Neural progenitor cell (in vitro differentiated cells): ENCODE measurements around the gene MPC2. TPM values are rescaled to one million over a fixed set of nuclear protein-coding genes. Genes with fewer than 3 reads are reported as not detected.
A peak's percentile ranks its signal among the peaks of the same experiment; 100 is the strongest.

Source experiments
- DNase-seq: peaks from one replicate; pipeline ENCODE4 v3.0.0-alpha.2; 2016; ENCODE audit warnings: low spot score
- H2AFZ ChIP-seq: fragments of 200-600 bp; sonication (generic); replicated peaks from 2 replicates; pipeline ENCODE4 v1.6.1; 2016; ENCODE audit warnings: antibody characterized with exemption
- H3F3A ChIP-seq: fragments of 200-600 bp; sonication (generic); 2 replicates; pipeline ENCODE4 v1.6.1; 2016; ENCODE audit warnings: antibody characterized with exemption, low read depth
- H3K27ac ChIP-seq: fragments of 200-600 bp; sonication (generic); 2 replicates; pipeline ENCODE4 v1.5.1; 2016; ENCODE audit warnings: mild to moderate bottlenecking
- H3K27me3 ChIP-seq: fragments of 200-600 bp; sonication (generic); 2 replicates; pipeline ENCODE4 v1.6.1; 2016; ENCODE audit warnings: mild to moderate bottlenecking, moderate library complexity
- H3K36me3 ChIP-seq: fragments of 200-600 bp; sonication (generic); 2 replicates; pipeline ENCODE4 v1.5.1; 2016
- H3K4me1 ChIP-seq: fragments of 200-600 bp; sonication (generic); 2 replicates; pipeline ENCODE4 v1.6.1; 2016; ENCODE audit warnings: mixed run types
- H3K4me2 ChIP-seq: fragments of 200-600 bp; sonication (generic); 2 replicates; pipeline ENCODE4 v1.6.1; 2016
- H3K4me3 ChIP-seq: fragments of 200-600 bp; sonication (generic); 2 replicates; pipeline ENCODE4 v1.5.1; 2016
- H3K79me2 ChIP-seq: fragments of 200-600 bp; sonication (generic); 2 replicates; pipeline ENCODE4 v1.6.1; 2016; ENCODE audit warnings: low read depth
- H3K9ac ChIP-seq: fragments of 200-600 bp; sonication (generic); 2 replicates; pipeline ENCODE4 v1.6.1; 2016
- H3K9me3 ChIP-seq: fragments of 200-600 bp; sonication (generic); 2 replicates; pipeline ENCODE4 v1.5.1; 2016; ENCODE audit warnings: low read depth
- H4K20me1 ChIP-seq: fragments of 200-600 bp; sonication (generic); 2 replicates; pipeline ENCODE4 v1.6.1; 2016; ENCODE audit warnings: low read depth
- H3K27ac Mint-ChIP-seq: 3 replicates; pipeline ENCODE4 v1.8.0; 2021; ENCODE audit warnings: mixed read lengths
- H3K27me3 Mint-ChIP-seq: 2 replicates; pipeline ENCODE4 v1.8.0; 2022; ENCODE audit warnings: low read depth, mild to moderate bottlenecking, inconsistent platforms, moderate library complexity, mixed read lengths; ENCODE audit not compliant: insufficient read depth
- H3K36me3 Mint-ChIP-seq: 3 replicates; pipeline ENCODE4 v1.8.0; 2021; ENCODE audit warnings: mixed read lengths
- H3K4me1 Mint-ChIP-seq: 3 replicates; pipeline ENCODE4 v1.8.0; 2021; ENCODE audit warnings: mixed read lengths
- H3K4me3 Mint-ChIP-seq: 3 replicates; pipeline ENCODE4 v1.8.0; 2021; ENCODE audit warnings: mild to moderate bottlenecking, moderate library complexity, mixed read lengths
- H3K9me3 Mint-ChIP-seq: 3 replicates; pipeline ENCODE4 v1.8.0; 2020; ENCODE audit warnings: mixed read lengths
- CTCF ChIP-seq: fragments of 200-600 bp; sonication (generic); IDR thresholded peaks from 2 replicates; pipeline ENCODE4 v1.5.1; 2017; ENCODE audit warnings: antibody characterized with exemption, mild to moderate bottlenecking
- EZH2 ChIP-seq: fragments of 200-600 bp; sonication (generic); IDR thresholded peaks from 2 replicates; pipeline ENCODE4 v1.6.1; 2017; ENCODE audit warnings: antibody characterized with exemption, mild to moderate bottlenecking, moderate library complexity
- EZH2phosphoT487 ChIP-seq: fragments of 200-600 bp; sonication (generic); IDR thresholded peaks from 2 replicates; pipeline ENCODE4 v1.6.1; 2017; ENCODE audit warnings: antibody characterized with exemption
- total RNA-seq: library from RNA; depleted of rRNA; stranded (reverse); fragments of >200 nt; gene quantifications from 2 replicates; pipeline ENCODE4 v1.2.3, GENCODE V29; 2015; ENCODE audit warnings: low replicate concordance

Gene MPC2
- total RNA-seq, 1 donor from 2014 or later: 56.8 TPM

- Histone ChIP-seq H2AFZ (no peak overlapping the region), H3K36me3 (no peaks in the 10 kb centered on the region), H3K79me2 (no peaks in the 10 kb centered on the region), H3K4me3 (no peak overlapping the region), H3K4me2 (peak overlapping the region; percentile 43), H3K9ac (no peak overlapping the region), H3F3A (peaks cover 17% of the 10 kb centered on the region), H3K4me1 (peaks cover 16% of the 10 kb centered on the region), H4K20me1 (no peaks in the 10 kb centered on the region), H3K27me3 (no peaks in the 10 kb centered on the region), H3K27ac (peak overlapping the region; percentile 36), H3K9me3 (peaks cover 10% of the 10 kb centered on the region)
- Mint-ChIP-seq H3K27ac (peak overlapping the region; percentile 71), H3K9me3 (peaks cover 7% of the 10 kb centered on the region), H3K36me3 (peaks cover 2% of the 10 kb centered on the region), H3K4me3 (no peak overlapping the region), H3K27me3 (no peaks in the 10 kb centered on the region), H3K4me1 (peaks cover 18% of the 10 kb centered on the region)
- peak; percentile 71 for DNase-seq
- no peak for TF ChIP-seq EZH2phosphoT487
- TF ChIP-seq EZH2: no peak
- no peak for TF ChIP-seq CTCF
Measured at GRCh38 chr1:167905182-167905581, 31.7 kb downstream of the MPC2 start.

- Histone ChIP-seq H3K27ac (no peak overlapping the region), H3K9ac (no peak overlapping the region), H4K20me1 (no peaks in the 10 kb centered on the region), H3K27me3 (no peaks in the 10 kb centered on the region), H3F3A (peaks cover 17% of the 10 kb centered on the region), H3K9me3 (peaks cover 7% of the 10 kb centered on the region), H3K36me3 (no peaks in the 10 kb centered on the region), H3K4me2 (peak overlapping the region; percentile 43), H3K4me1 (peaks cover 16% of the 10 kb centered on the region), H2AFZ (peak overlapping the region; percentile 26), H3K4me3 (no peak overlapping the region), H3K79me2 (no peaks in the 10 kb centered on the region)
- no peak for DNase-seq
- Mint-ChIP-seq H3K9me3 (peaks cover 4% of the 10 kb centered on the region), H3K4me3 (no peak overlapping the region), H3K27me3 (no peaks in the 10 kb centered on the region), H3K27ac (no peak overlapping the region), H3K4me1 (peaks cover 18% of the 10 kb centered on the region), H3K36me3 (no peaks in the 10 kb centered on the region)
- TF ChIP-seq EZH2 (no peak), EZH2phosphoT487 (no peak), CTCF (no peak)
Measured at GRCh38 chr1:167904652-167905130, 32.2 kb downstream of the MPC2 start.

- H3K36me3 ChIP-seq: no peaks in the 10 kb centered on the region
- H3K27me3 ChIP-seq: no peaks in the 10 kb centered on the region
- H3K27ac ChIP-seq: no peak overlapping the region
- Mint-ChIP-seq H3K27me3 (no peaks in the 10 kb centered on the region), H3K4me3 (no peak overlapping the region), H3K27ac (no peak overlapping the region), H3K36me3 (no peaks in the 10 kb centered on the region), H3K9me3 (no peaks in the 10 kb centered on the region), H3K4me1 (peaks cover 18% of the 10 kb centered on the region)
- no peak for DNase-seq
- no peak overlapping the region for H3K4me3 ChIP-seq
- no peaks in the 10 kb centered on the region for H3K9me3 ChIP-seq
- TF ChIP-seq EZH2phosphoT487 (no peak), CTCF (no peak), EZH2 (no peak)
- no peak overlapping the region for H3K9ac ChIP-seq
- H2AFZ ChIP-seq: no peak overlapping the region
- H4K20me1 ChIP-seq: no peaks in the 10 kb centered on the region
- H3K4me2 ChIP-seq: no peak overlapping the region
- H3K79me2 ChIP-seq: no peaks in the 10 kb centered on the region
- peaks cover 15% of the 10 kb centered on the region for H3F3A ChIP-seq
- H3K4me1 ChIP-seq: peaks cover 15% of the 10 kb centered on the region
Measured at GRCh38 chr1:167900907-167901306, 36.0 kb downstream of the MPC2 start.
